Astrocyte (in vitro differentiated cells and primary cell): ENCODE measurements around the gene PLXNB3. TPM values are rescaled to one million over a fixed set of nuclear protein-coding genes. Genes with fewer than 3 reads are reported as not detected.

ENCODE experiments used
- DNase-seq: peaks from one replicate; pipeline ENCODE4 v3.0.0-alpha.2; 2010; ENCODE audit warnings: low read depth
- FAIRE-seq: peaks from 2 replicates; lab custom pipeline; 2011; peaks lifted over from hg19 to GRCh38; lab: Jason Lieb, UNC
- H2AFZ ChIP-seq: 2 replicates; pipeline ENCODE4 v1.6.0; 2012; ENCODE audit warnings: low read depth, low read length, inconsistent platforms
- H3K27ac ChIP-seq: 2 replicates; pipeline ENCODE4 v1.5.1; 2011; ENCODE audit warnings: low read depth, low read length, inconsistent platforms
- H3K27me3 ChIP-seq: 2 replicates; pipeline ENCODE4 v1.6.0; 2011; ENCODE audit warnings: low read length, inconsistent platforms; ENCODE audit not compliant: insufficient read depth
- H3K36me3 ChIP-seq: 2 replicates; pipeline ENCODE4 v1.5.1; 2011; ENCODE audit warnings: low read length, inconsistent platforms; ENCODE audit not compliant: insufficient read depth
- H3K4me1 ChIP-seq: 2 replicates; pipeline ENCODE4 v1.5.1; 2011; ENCODE audit warnings: low read length, inconsistent platforms; ENCODE audit not compliant: insufficient read depth
- H3K4me2 ChIP-seq: 2 replicates; pipeline ENCODE4 v1.6.0; 2012; ENCODE audit warnings: low read length, inconsistent platforms
- H3K4me3 ChIP-seq: 2 replicates; pipeline ENCODE4 v1.5.1; 2011; ENCODE audit warnings: low read depth, mild to moderate bottlenecking, low read length, inconsistent platforms; ENCODE audit not compliant: insufficient read depth
- H3K79me2 ChIP-seq: 2 replicates; pipeline ENCODE4 v1.6.0; 2012; ENCODE audit warnings: mild to moderate bottlenecking, low read length, inconsistent platforms; ENCODE audit not compliant: insufficient read depth
- H3K9ac ChIP-seq: 2 replicates; pipeline ENCODE4 v1.6.0; 2012; ENCODE audit warnings: mild to moderate bottlenecking, low read length, inconsistent platforms
- H3K9me3 ChIP-seq: 2 replicates; pipeline ENCODE4 v1.5.1; 2012; ENCODE audit warnings: low read depth, mild to moderate bottlenecking, low read length, inconsistent platforms; ENCODE audit not compliant: insufficient read depth
- H4K20me1 ChIP-seq: 2 replicates; pipeline ENCODE4 v1.6.0; 2012; ENCODE audit warnings: low read length, inconsistent platforms; ENCODE audit not compliant: insufficient read depth
- H3K27ac Mint-ChIP-seq: one replicate; pipeline ENCODE4 v1.8.0; 2021; ENCODE audit warnings: mild to moderate bottlenecking, mixed read lengths; ENCODE audit not compliant: unreplicated experiment
- H3K27me3 Mint-ChIP-seq: one replicate; pipeline ENCODE4 v1.8.0; 2021; ENCODE audit warnings: low read depth, mixed read lengths; ENCODE audit not compliant: unreplicated experiment
- H3K36me3 Mint-ChIP-seq: one replicate; pipeline ENCODE4 v1.8.0; 2021; ENCODE audit warnings: low read depth, mixed read lengths; ENCODE audit not compliant: unreplicated experiment
- H3K4me1 Mint-ChIP-seq: one replicate; pipeline ENCODE4 v1.8.0; 2021; ENCODE audit warnings: low read depth, mixed read lengths; ENCODE audit not compliant: unreplicated experiment
- H3K4me3 Mint-ChIP-seq: one replicate; pipeline ENCODE4 v1.8.0; 2021; ENCODE audit warnings: mild to moderate bottlenecking, moderate library complexity, mixed read lengths; ENCODE audit not compliant: unreplicated experiment
- H3K9me3 Mint-ChIP-seq: one replicate; pipeline ENCODE4 v1.8.0; 2021; ENCODE audit warnings: mild to moderate bottlenecking, mixed read lengths; ENCODE audit not compliant: unreplicated experiment
- CTCF ChIP-seq: IDR thresholded peaks from 2 replicates; pipeline ENCODE4 v1.5.1; 2011; ENCODE audit warnings: low read depth, mild to moderate bottlenecking, inconsistent platforms, low read length, moderate library complexity; ENCODE audit not compliant: insufficient read depth
- EZH2 ChIP-seq: IDR thresholded peaks from 2 replicates; pipeline ENCODE4 v1.6.1; 2012; ENCODE audit warnings: mild to moderate bottlenecking, low read length, inconsistent platforms; ENCODE audit not compliant: insufficient read depth
- total RNA-seq: library from RNA; stranded (reverse); gene quantifications from 2 replicates; pipeline ENCODE4 v1.2.1, GENCODE V29; 2021

The PLXNB3 gene
- total RNA-seq, 1 donor from 2014 or later, result 5.3 TPM

- no peak overlapping the region for H2AFZ ChIP-seq
- Mint-ChIP-seq H3K4me3 (peak overlapping the region; percentile 40), H3K36me3 (no peaks in the 10 kb centered on the region), H3K9me3 (no peaks in the 10 kb centered on the region), H3K4me1 (no peaks in the 10 kb centered on the region), H3K27ac (no peak overlapping the region), H3K27me3 (peaks cover 2% of the 10 kb centered on the region)
- no peaks in the 10 kb centered on the region for H3K79me2 ChIP-seq
- H3K27me3 ChIP-seq, result no peaks in the 10 kb centered on the region
- TF ChIP-seq EZH2 (no peak), CTCF (no peak)
- no peak overlapping the region for H3K4me2 ChIP-seq
- H3K27ac ChIP-seq, result no peak overlapping the region
- H3K4me1 ChIP-seq, result peaks cover 25% of the 10 kb centered on the region
- no peak overlapping the region for H3K4me3 ChIP-seq
- H3K9ac ChIP-seq, result no peak overlapping the region
- H3K36me3 ChIP-seq, result no peaks in the 10 kb centered on the region
- no peak for DNase-seq
- no peaks in the 10 kb centered on the region for H3K9me3 ChIP-seq
- no peak for FAIRE-seq
- peaks cover 5% of the 10 kb centered on the region for H4K20me1 ChIP-seq
These were observed 634 bp upstream of the PLXNB3 start for GRCh38 chrX:153763298-153763932.

GRCh38 chrX:153764786-153765137, 713 bp downstream of the PLXNB3 start:
- no peak for TF ChIP-seq CTCF
- Mint-ChIP-seq H3K9me3 (no peaks in the 10 kb centered on the region), H3K36me3 (no peaks in the 10 kb centered on the region), H3K4me1 (no peaks in the 10 kb centered on the region), H3K27me3 (peaks cover 2% of the 10 kb centered on the region), H3K4me3 (no peak overlapping the region), H3K27ac (no peak overlapping the region)
- Histone ChIP-seq H4K20me1 (peaks cover 5% of the 10 kb centered on the region), H3K4me2 (peak overlapping the region; percentile 87), H3K79me2 (no peaks in the 10 kb centered on the region), H3K9me3 (no peaks in the 10 kb centered on the region), H3K27ac (no peak overlapping the region), H3K4me3 (peak overlapping the region; percentile 17), H3K27me3 (no peaks in the 10 kb centered on the region), H2AFZ (no peak overlapping the region), H3K36me3 (no peaks in the 10 kb centered on the region), H3K9ac (peak overlapping the region; percentile 27), H3K4me1 (peaks cover 25% of the 10 kb centered on the region)
- FAIRE-seq (no peak), DNase-seq (no peak)
